Activated CD8-positive, alpha-beta T cell treated with anti-CD3 and anti-CD28 coated beads, Interleukin-2, amount 10 ng/mL, durations not matched to agents 7 days and 5 days (primary cell): Measurements from ENCODE around the gene RAC2. TPM values are rescaled to one million over a fixed set of nuclear protein-coding genes. Genes with fewer than 3 reads are reported as not detected.

ENCODE experiments used
- ATAC-seq: fragments of 150-1000 bp; cut with Tn5 transposase; one replicate; pipeline ENCODE4 v1.10.0; 2021; ENCODE audit warnings: moderate library complexity
- CTCF ChIA-PET: fragments of 350-600 bp; sonication (Branson Sonifier 250); formaldehyde crosslinking; loops from one replicate; lab custom pipeline; 2021; ENCODE audit warnings: antibody characterized with exemption; lab: Charles Lee
- POLR2A ChIA-PET: fragments of 350-600 bp; sonication (Branson Sonifier 250); formaldehyde crosslinking; loops from one replicate; lab custom pipeline; 2021; ENCODE audit warnings: antibody characterized with exemption; lab: Charles Lee
- DNase-seq: peaks from one replicate; pipeline ENCODE4 v3.0.0-alpha.2; 2020
- H3K27ac Mint-ChIP-seq: one replicate; pipeline ENCODE4 v1.8.0; 2021; ENCODE audit warnings: mild to moderate bottlenecking, mixed read lengths
- H3K27me3 Mint-ChIP-seq: one replicate; pipeline ENCODE4 v1.8.0; 2021; ENCODE audit warnings: low read depth, mixed read lengths
- H3K36me3 Mint-ChIP-seq: one replicate; pipeline ENCODE4 v1.8.0; 2021; ENCODE audit warnings: low read depth, mixed read lengths
- H3K4me1 Mint-ChIP-seq: one replicate; pipeline ENCODE4 v1.8.0; 2021; ENCODE audit warnings: low read depth, mixed read lengths
- H3K4me3 Mint-ChIP-seq: one replicate; pipeline ENCODE4 v1.8.0; 2021; ENCODE audit warnings: mild to moderate bottlenecking, mixed read lengths
- H3K9me3 Mint-ChIP-seq: one replicate; pipeline ENCODE4 v1.8.0; 2022; ENCODE audit warnings: mixed read lengths; ENCODE audit not compliant: insufficient read depth
- total RNA-seq, 2 experiments: library from RNA; stranded (reverse); gene quantifications; one replicate each; pipeline ENCODE4 v1.2.3, GENCODE V29; 2021

The RAC2 gene
- total RNA-seq, 2 experiments from 2014 or later: 1,167 to 1,252 TPM

- peaks cover 10% of the 10 kb centered on the region for H3K27me3 Mint-ChIP-seq
- POLR2A ChIA-PET: interaction anchor here (1.1 to 2.0 kb wide), 3 partner anchors 16 to 24 kb away, joined by 4 to 12 read pairs (median 6); partner anchors contain the start of genes CYTH4 and RAC2
- CTCF ChIA-PET: interaction anchor here (0.7 to 4.9 kb wide), 14 partner anchors 7 to 295 kb away, joined by 3 to 29 read pairs (median 4); partner anchors contain the start of gene RAC2
- peaks cover 35% of the 10 kb centered on the region for H3K4me1 Mint-ChIP-seq
- peak overlapping the region; percentile 86 for H3K27ac Mint-ChIP-seq
- ATAC-seq (peak; percentile 12), DNase-seq (no peak)
- peaks cover 6% of the 10 kb centered on the region for H3K36me3 Mint-ChIP-seq
- peak overlapping the region; percentile 76 for H3K4me3 Mint-ChIP-seq
- peaks cover 5% of the 10 kb centered on the region for H3K9me3 Mint-ChIP-seq
Observed at GRCh38 chr22:37266581-37267134, 22.6 kb upstream of the RAC2 start.

DNA sequence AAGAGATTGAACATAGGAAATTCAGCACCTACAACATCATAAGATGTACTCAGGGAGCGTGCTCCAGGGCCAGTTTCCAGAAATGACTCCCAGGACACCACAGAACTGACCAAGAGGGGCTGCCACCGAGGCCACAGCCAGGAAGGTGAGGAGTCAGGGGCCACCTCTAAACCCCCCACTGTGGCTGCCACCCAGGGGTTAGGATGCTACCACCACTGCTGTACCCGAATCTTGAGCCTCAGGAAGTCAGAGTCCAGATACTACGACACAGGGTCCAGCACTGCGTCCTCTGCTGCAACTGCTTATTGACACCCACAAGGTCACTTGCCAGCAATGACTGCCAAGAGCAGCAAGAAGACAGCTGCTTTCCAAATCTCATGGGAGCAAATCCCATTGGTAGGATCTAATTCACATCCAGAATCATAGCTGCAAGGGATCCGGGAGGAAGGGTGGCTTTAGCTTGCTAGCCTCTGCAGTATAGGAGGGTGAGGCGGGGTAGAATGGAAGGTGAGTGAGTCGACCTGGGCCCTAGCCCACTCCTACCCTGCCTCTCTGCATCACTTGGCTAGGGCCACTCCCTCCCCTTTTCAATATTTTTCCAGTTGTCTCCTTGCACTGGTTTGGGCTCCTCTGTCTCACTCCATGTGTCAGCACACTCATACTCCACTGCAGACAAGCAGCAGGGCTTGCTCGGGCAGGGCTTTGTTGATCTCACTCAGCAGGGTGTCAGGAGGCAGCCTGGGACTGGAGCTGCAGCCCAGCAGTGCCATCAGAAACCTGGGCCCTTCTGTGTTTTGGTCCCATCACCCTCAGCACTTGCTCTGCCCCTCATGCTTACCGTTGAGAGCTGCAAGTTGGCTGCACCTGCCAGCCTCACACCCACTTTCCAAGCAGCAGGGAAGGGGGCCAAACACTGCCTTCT is 20.2 kb upstream of the RAC2 start:
- Mint-ChIP-seq H3K4me3 (no peak overlapping the region), H3K27me3 (peaks cover 2% of the 10 kb centered on the region), H3K27ac (no peak overlapping the region), H3K9me3 (peaks cover 5% of the 10 kb centered on the region), H3K4me1 (peaks cover 43% of the 10 kb centered on the region), H3K36me3 (peaks cover 6% of the 10 kb centered on the region)
- ATAC-seq (no peak), DNase-seq (no peak)
- POLR2A ChIA-PET: interaction anchor here (0.6 to 1.2 kb wide), 2 partner anchors 50 to 1152 kb away, joined by 3 to 4 read pairs; no protein-coding TSS in a partner anchor
- CTCF ChIA-PET: interaction anchor here (0.6 to 2.0 kb wide), 8 partner anchors 10 to 303 kb away, joined by 3 to 7 read pairs (median 4); no protein-coding TSS in a partner anchor

GRCh38 chr22:37262346-37262745 is 18.3 kb upstream of the RAC2 start:
- ATAC-seq: no peak
- CTCF ChIA-PET: interaction anchor here (1.1 to 5.1 kb wide), 5 partner anchors 21 to 358 kb away, joined by 3 to 195 read pairs (median 13); partner anchors contain the start of gene RAC2
- POLR2A ChIA-PET: no interaction called here
- peaks cover 37% of the 10 kb centered on the region for H3K4me1 Mint-ChIP-seq
- no peak overlapping the region for H3K4me3 Mint-ChIP-seq
- peaks cover 2% of the 10 kb centered on the region for H3K27me3 Mint-ChIP-seq
- no peak overlapping the region for H3K27ac Mint-ChIP-seq
- peaks cover 6% of the 10 kb centered on the region for H3K36me3 Mint-ChIP-seq
- peaks cover 5% of the 10 kb centered on the region for H3K9me3 Mint-ChIP-seq
- DNase-seq: no peak

DNA sequence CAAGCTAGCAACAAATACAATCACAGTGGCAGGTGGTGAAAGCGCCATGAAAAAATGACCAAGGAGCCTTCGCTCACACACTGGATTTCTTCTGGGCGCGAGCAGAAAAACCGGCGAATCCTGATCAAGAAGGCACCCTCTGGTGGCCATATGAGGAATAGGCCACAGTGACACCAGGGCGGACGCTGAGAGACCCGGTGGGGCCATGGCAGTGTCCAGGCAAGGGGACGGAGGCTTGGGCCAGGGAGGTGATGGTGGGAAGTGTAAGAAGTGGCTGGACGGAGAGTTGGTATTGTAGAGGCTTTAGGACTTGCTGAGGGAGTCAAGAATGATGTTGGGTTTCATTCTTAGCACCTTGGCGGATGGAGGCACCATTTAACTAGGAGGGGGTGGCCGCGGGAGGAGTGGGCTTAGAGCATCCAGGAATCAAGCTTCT is 16.9 kb upstream of the RAC2 start:
- Mint-ChIP-seq H3K9me3 (peaks cover 5% of the 10 kb centered on the region), H3K36me3 (peaks cover 6% of the 10 kb centered on the region), H3K4me3 (no peak overlapping the region), H3K27me3 (peaks cover 4% of the 10 kb centered on the region), H3K4me1 (peaks cover 26% of the 10 kb centered on the region), H3K27ac (peak overlapping the region; percentile 50)
- CTCF ChIA-PET: interaction anchor here (0.7 to 5.1 kb wide), 53 partner anchors 10 to 485 kb away, joined by 3 to 195 read pairs (median 4); partner anchors contain the start of genes CYTH4, IFT27, IL2RB and RAC2
- POLR2A ChIA-PET: interaction anchor here (0.7 to 4.3 kb wide), 3 partner anchors 17 to 36 kb away, joined by 3 to 50 read pairs (median 5); partner anchors contain the start of gene RAC2
- ATAC-seq: peak; percentile 73
- DNase-seq: peak; percentile 75

DNA sequence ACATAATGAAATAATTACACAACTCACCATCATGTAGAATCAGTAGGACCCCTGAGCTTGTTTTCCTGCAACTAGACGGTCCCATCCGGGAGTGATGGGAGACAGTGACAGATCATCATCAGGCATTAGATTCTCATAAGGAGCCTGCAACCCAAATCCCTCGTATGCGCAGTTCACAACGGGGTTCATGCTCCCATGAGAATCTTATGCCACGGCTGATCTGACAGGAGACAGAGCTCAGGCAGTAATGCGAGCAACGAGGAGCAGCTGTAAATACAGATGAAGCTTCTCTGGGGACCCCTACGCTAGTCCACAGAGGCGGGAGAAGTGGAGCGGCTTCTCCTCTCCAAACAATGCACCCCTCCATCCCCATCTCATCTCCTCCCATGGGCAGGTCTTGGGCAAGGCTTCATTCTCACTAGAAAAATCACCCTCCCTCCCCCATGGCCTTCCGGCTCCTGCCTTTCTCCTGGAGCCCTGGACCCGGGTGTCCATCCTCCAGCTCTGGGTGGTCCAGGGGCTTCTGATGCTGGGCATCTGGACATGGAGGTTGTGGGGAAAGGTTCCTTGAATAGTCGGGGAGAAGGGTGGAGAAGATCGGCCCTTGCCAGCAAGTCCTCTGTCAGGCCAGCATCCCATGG is 16.2 kb upstream of the RAC2 start:
- Mint-ChIP-seq H3K4me3 (no peak overlapping the region), H3K27ac (no peak overlapping the region), H3K4me1 (peaks cover 26% of the 10 kb centered on the region), H3K36me3 (peaks cover 6% of the 10 kb centered on the region), H3K9me3 (peaks cover 5% of the 10 kb centered on the region), H3K27me3 (peaks cover 4% of the 10 kb centered on the region)
- ChIA-PET CTCF (interaction anchor here (0.6 to 5.1 kb wide), 56 partner anchors 7 to 484 kb away, joined by 3 to 195 read pairs (median 4); partner anchors contain the start of genes CYTH4, IFT27, IL2RB and RAC2), POLR2A (interaction anchor here (0.7 to 4.3 kb wide), 4 partner anchors 16 to 35 kb away, joined by 3 to 50 read pairs (median 4); partner anchors contain the start of gene RAC2)
- ATAC-seq: no peak
- no peak for DNase-seq

GRCh38 chr22:37259540-37260029 is 15.5 kb upstream of the RAC2 start:
- DNase-seq (no peak), ATAC-seq (no peak)
- Mint-ChIP-seq H3K4me3 (no peak overlapping the region), H3K36me3 (peaks cover 4% of the 10 kb centered on the region), H3K4me1 (peaks cover 28% of the 10 kb centered on the region), H3K27ac (no peak overlapping the region), H3K9me3 (peaks cover 5% of the 10 kb centered on the region), H3K27me3 (peaks cover 4% of the 10 kb centered on the region)
- ChIA-PET CTCF (interaction anchor here (0.7 to 5.1 kb wide), 28 partner anchors 8 to 333 kb away, joined by 3 to 195 read pairs (median 7); partner anchors contain the start of genes CYTH4, IL2RB and RAC2), POLR2A (interaction anchor here (0.9 to 4.3 kb wide), 4 partner anchors 16 to 34 kb away, joined by 3 to 50 read pairs (median 4); partner anchors contain the start of gene RAC2)

DNA sequence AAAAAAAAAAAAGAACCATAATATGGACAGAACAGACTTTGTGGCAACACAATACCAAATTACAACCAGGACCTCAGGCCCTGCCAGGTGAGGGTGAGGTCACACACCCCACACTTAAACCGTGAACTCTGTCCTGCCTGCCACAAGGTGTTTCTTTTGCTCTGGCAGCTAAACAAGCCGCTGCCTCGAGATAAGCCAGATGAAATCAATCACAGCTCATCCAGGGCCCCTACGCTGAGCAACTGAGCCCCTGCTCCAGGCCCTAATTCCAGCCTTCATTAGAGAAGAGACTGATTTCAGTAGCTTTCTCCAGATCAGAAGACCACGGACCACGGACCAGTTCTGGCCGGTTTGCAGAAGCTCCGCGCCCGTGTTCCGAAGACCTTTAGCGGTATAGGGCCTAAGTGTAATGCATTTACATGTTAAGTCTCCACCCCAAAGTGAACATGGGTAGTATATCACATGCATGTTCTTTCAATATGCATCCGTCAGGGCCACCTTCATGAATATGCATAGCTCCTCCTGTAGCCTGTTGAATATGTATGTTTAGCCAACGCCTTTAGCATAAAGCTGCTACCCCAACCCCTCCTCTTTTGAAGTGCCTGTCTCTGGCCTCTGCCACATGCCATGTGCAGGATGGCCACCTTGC is 14.8 kb upstream of the RAC2 start:
- Mint-ChIP-seq H3K9me3 (peaks cover 4% of the 10 kb centered on the region), H3K4me3 (no peak overlapping the region), H3K36me3 (peaks cover 2% of the 10 kb centered on the region), H3K4me1 (peaks cover 28% of the 10 kb centered on the region), H3K27me3 (peaks cover 4% of the 10 kb centered on the region), H3K27ac (no peak overlapping the region)
- ATAC-seq (no peak), DNase-seq (no peak)
- POLR2A ChIA-PET: interaction anchor here (1.4 to 4.3 kb wide), 2 partner anchors 15 to 19 kb away, joined by 3 to 50 read pairs; partner anchors contain the start of gene RAC2
- CTCF ChIA-PET: interaction anchor here (0.7 to 5.1 kb wide), 15 partner anchors 8 to 199 kb away, joined by 3 to 195 read pairs (median 16); partner anchors contain the start of genes IL2RB and RAC2

- ChIA-PET POLR2A (interaction anchor here (1.4 to 4.3 kb wide), 2 partner anchors 14 to 19 kb away, joined by 3 to 50 read pairs; partner anchors contain the start of gene RAC2), CTCF (interaction anchor here (1.6 to 5.1 kb wide), 4 partner anchors 9 to 34 kb away, joined by 6 to 195 read pairs (median 32); partner anchors contain the start of gene RAC2)
- no peak overlapping the region for H3K4me3 Mint-ChIP-seq
- peaks cover 5% of the 10 kb centered on the region for H3K27me3 Mint-ChIP-seq
- H3K4me1 Mint-ChIP-seq: peaks cover 28% of the 10 kb centered on the region
- H3K9me3 Mint-ChIP-seq: no peaks in the 10 kb centered on the region
- no peaks in the 10 kb centered on the region for H3K36me3 Mint-ChIP-seq
- H3K27ac Mint-ChIP-seq: no peak overlapping the region
- ATAC-seq (no peak), DNase-seq (no peak)
Observed at GRCh38 chr22:37258005-37258752, 14.1 kb upstream of the RAC2 start.

- H3K4me3 Mint-ChIP-seq: no peak overlapping the region
- POLR2A ChIA-PET: interaction anchor here (1.9 kb wide), 1 partner anchor 12 kb away, joined by 11 read pairs; the partner anchor contains the start of gene RAC2
- H3K4me1 Mint-ChIP-seq: peaks cover 30% of the 10 kb centered on the region
- peaks cover 10% of the 10 kb centered on the region for H3K27me3 Mint-ChIP-seq
- CTCF ChIA-PET: interaction anchor here (1.2 to 1.3 kb wide), 2 partner anchors 12 to 18 kb away, joined by 3 to 8 read pairs; no protein-coding TSS in a partner anchor
- H3K27ac Mint-ChIP-seq: no peak overlapping the region
- ATAC-seq (no peak), DNase-seq (no peak)
- H3K9me3 Mint-ChIP-seq: no peaks in the 10 kb centered on the region
- H3K36me3 Mint-ChIP-seq: no peaks in the 10 kb centered on the region
Observed at GRCh38 chr22:37256075-37256726, 12.1 kb upstream of the RAC2 start.
